ENCODE results near the gene NDUFS2.
A peak's percentile ranks its signal among the peaks of the same experiment; 100 is the strongest.

DNA sequence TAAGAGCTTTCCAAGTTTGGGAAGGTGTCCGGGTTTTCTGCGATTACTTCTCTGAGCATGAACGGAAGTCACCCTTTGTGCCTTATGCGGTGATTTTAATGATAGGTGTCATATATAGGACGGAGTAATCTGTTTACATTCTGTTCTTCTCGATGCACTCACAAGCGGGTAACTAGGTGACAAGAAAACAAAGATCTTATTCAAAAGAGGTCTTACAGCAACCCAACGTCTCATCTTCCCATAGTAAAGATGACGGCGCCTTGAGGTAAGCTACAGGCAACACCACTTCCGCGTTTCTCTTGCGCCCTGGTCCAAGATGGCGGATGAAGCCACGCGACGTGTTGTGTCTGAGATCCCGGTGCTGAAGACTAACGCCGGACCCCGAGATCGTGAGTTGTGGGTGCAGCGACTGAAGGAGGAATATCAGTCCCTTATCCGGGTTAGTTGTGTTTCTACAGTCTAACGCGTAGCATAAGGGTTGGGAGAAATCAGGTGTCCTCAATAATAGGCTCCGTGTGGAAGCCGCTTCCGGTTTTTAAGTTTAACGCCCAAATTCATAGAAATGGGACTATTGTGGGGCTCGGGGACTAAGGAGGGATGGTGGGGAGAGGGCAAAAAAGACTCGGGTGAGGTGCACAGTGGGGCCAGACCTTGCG is 48.4 kb upstream of the NDUFS2 start, which contains the start of gene UFC1:
- TF ChIP-seq, protein P1, sequence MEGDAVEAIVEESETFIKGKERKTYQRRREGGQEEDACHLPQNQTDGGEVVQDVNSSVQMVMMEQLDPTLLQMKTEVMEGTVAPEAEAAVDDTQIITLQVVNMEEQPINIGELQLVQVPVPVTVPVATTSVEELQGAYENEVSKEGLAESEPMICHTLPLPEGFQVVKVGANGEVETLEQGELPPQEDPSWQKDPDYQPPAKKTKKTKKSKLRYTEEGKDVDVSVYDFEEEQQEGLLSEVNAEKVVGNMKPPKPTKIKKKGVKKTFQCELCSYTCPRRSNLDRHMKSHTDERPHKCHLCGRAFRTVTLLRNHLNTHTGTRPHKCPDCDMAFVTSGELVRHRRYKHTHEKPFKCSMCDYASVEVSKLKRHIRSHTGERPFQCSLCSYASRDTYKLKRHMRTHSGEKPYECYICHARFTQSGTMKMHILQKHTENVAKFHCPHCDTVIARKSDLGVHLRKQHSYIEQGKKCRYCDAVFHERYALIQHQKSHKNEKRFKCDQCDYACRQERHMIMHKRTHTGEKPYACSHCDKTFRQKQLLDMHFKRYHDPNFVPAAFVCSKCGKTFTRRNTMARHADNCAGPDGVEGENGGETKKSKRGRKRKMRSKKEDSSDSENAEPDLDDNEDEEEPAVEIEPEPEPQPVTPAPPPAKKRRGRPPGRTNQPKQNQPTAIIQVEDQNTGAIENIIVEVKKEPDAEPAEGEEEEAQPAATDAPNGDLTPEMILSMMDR (IDR thresholded peaks at IDR 0.05): peak in 1 of 7 experiments; percentile 8
- peak in 2 of 3 donors; percentile 53 to 82 for TF ChIP-seq POLR2AphosphoS5 (IDR thresholded peaks at IDR 0.05)
- TF ChIP-seq POLR2A (IDR thresholded peaks at IDR 0.05): no peak
- TF ChIP-seq EP300 (IDR thresholded peaks at IDR 0.05): no peak

All from stomach (tissue), 4 donors.